GM12891 (cell line): ENCODE data around the gene CPEB2.

Experiments
- POLR2A ChIP-seq: IDR thresholded peaks from 2 replicates; pipeline ENCODE4 v1.6.1; 2011; ENCODE audit warnings: low read depth, low read length, control low read depth
- POLR2AphosphoS5 ChIP-seq: IDR thresholded peaks from 2 replicates; pipeline ENCODE4 v1.6.1; 2011; ENCODE audit warnings: low read depth, low read length, control low read depth
- POU2F2 ChIP-seq: IDR thresholded peaks from 2 replicates; pipeline ENCODE4 v1.6.1; 2011; ENCODE audit warnings: low read depth, mild to moderate bottlenecking, control low read depth, low read length, moderate library complexity
- SPI1 ChIP-seq: IDR thresholded peaks from 2 replicates; pipeline ENCODE4 v1.6.1; 2011; ENCODE audit warnings: low read depth, low read length, control low read depth

DNA sequence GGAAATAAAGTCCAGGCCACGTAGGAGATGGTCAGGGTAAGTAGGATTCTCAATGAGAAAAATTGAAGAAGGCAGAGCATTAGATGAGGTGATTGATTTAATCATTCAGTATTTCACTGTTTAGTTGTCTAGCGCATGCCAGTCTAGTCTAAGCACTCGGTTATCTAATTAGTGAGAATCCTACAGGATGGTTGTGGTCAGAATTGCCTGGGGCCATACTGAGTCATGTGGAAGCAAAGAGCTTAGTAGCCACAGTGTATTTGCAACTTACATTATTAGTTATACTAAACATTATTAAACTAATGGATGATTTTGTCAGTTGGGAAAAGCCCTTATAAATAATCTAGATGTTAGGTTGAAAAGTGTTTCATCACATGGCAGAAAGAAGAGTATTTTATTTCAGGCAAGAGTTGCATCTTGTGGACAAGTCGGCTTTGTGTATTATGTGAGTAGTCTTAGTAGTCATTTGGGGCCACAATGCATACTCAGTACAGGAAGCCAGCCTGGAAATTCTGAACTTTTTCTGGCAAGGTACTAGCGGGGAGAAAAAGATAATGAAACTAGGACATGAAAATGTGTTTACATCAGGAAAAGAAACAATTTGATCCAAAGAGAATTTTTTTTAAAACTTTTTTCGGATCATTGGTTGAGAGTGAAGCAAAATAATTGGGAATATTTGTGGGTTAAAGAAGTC, 31.9 kb downstream of the CPEB2 start:
- TF ChIP-seq POLR2A, result no peak
- TF ChIP-seq POLR2AphosphoS5, result no peak
- no peak for TF ChIP-seq SPI1
- TF ChIP-seq POU2F2, result no peak
